Measurements from ENCODE around the gene C8B.

DNA sequence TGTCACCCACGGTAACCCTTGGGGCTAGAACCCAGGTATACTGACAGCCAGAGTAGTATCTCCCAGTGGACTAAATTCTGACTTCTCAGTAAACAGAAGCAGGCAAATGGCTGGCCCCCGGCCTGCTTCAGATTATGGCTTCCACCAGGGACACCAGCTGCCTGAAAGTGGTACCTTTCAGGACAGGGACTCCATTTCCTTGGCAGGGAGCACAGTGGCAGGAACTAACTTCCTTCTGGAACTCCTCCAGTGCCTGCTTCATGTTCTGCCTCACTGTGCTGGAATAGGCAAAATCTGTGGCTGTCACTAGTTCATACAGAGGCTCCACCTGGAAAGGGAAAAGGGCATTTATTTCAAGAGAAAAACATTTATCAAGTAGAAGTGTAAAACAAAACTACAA, 32.7 kb downstream of the C8B start:
- TF ChIP-seq EZH2phosphoT487 (IDR thresholded peaks at IDR 0.05; ENCODE audit: unreplicated experiment) (no peak), CTCF (conservative IDR thresholded peaks at IDR 0.05; ENCODE audit: low read depth in 2 of 2) (no peak), JUNB (IDR thresholded peaks at IDR 0.05; ENCODE audit: unreplicated experiment) (no peak), CREB1 (CRISPR knock-in tag; IDR thresholded peaks at IDR 0.05; ENCODE audit: low read depth) (no peak)

All from GM23338 (cell line).